ENCODE results near the gene COL9A3.

The COL9A3 gene

GRCh38 chr20:62816884-62817873, at the start of gene COL9A3:
COL9A3 (plus strand) TSS chr20:62817050; CDS start chr20:62817065, 15 bp downstream.
- DNase-seq (ENCODE audit: low read depth in 2 of 2): no peak

GRCh38 chr20:62768234-62768546, 48.7 kb upstream of the COL9A3 start:
- DNase-seq (ENCODE audit: low read depth in 2 of 2): no peak

GRCh38 chr20:62768551-62769287, 48.1 kb upstream of the COL9A3 start:
- no peak for DNase-seq (ENCODE audit: low read depth in 2 of 2)

GRCh38 chr20:62769346-62770071, 47.3 kb upstream of the COL9A3 start:
- DNase-seq (ENCODE audit: low read depth in 2 of 2): no peak

GRCh38 chr20:62770111-62770910, 46.5 kb upstream of the COL9A3 start:
- no peak for DNase-seq (ENCODE audit: low read depth in 2 of 2)

- no peak for DNase-seq (ENCODE audit: low read depth in 2 of 2)
These were observed 45.9 kb upstream of the COL9A3 start for GRCh38 chr20:62770916-62771315.

GRCh38 chr20:62771396-62772102, 45.3 kb upstream of the COL9A3 start:
- DNase-seq (ENCODE audit: low read depth in 2 of 2): no peak

GRCh38 chr20:62772103-62772611, 44.7 kb upstream of the COL9A3 start:
- DNase-seq (ENCODE audit: low read depth in 2 of 2): no peak

GRCh38 chr20:62772619-62772989, 44.2 kb upstream of the COL9A3 start:
- no peak for DNase-seq (ENCODE audit: low read depth in 2 of 2)

- DNase-seq (ENCODE audit: low read depth in 2 of 2): no peak
These were observed 43.6 kb upstream of the COL9A3 start for GRCh38 chr20:62772990-62773844.

- DNase-seq (ENCODE audit: low read depth in 2 of 2): no peak
These were observed 42.8 kb upstream of the COL9A3 start for GRCh38 chr20:62773845-62774714.

GRCh38 chr20:62774762-62775161, 42.1 kb upstream of the COL9A3 start:
- no peak for DNase-seq (ENCODE audit: low read depth in 2 of 2)

GRCh38 chr20:62775206-62775605, 41.6 kb upstream of the COL9A3 start:
- DNase-seq (ENCODE audit: low read depth in 2 of 2): no peak

- DNase-seq (ENCODE audit: low read depth in 2 of 2): no peak
These were observed 40.7 kb upstream of the COL9A3 start for GRCh38 chr20:62776035-62776691.

GRCh38 chr20:62776692-62777527, 39.9 kb upstream of the COL9A3 start:
- peak; percentile 16 to 43 for DNase-seq (ENCODE audit: low read depth in 2 of 2)

- DNase-seq (ENCODE audit: low read depth in 2 of 2): no peak
These were observed 39.4 kb upstream of the COL9A3 start for GRCh38 chr20:62777528-62777830.

- no peak for DNase-seq (ENCODE audit: low read depth in 2 of 2)
These were observed 38.8 kb upstream of the COL9A3 start for GRCh38 chr20:62778058-62778457.

Measured in activated CD8-positive, alpha-beta memory T cell treated with anti-CD3 and anti-CD28 coated beads for 4 hours (primary cell).